Lower lobe of right lung (tissue), 2 donors: ENCODE measurements around the gene IGF1. TPM values are rescaled to one million over a fixed set of nuclear protein-coding genes. Genes with fewer than 3 reads are reported as not detected.

ENCODE experiments used
- ATAC-seq, 2 donors: fragments of 200-7000 bp; cut with Tn5 transposase; one replicate each; pipeline ENCODE4 v1.9.1; 2020 to 2022; ENCODE audit warnings: mild to moderate bottlenecking in 2 of 2, moderate library complexity in 2 of 2
- DNase-seq: peaks from one replicate; pipeline ENCODE4 v3.0.0-alpha.2; 2020
- H3K27ac ChIP-seq: fragments of 200-600 bp; one replicate; pipeline ENCODE4 v1.8.0; 2022
- H3K27me3 ChIP-seq: fragments of 200-600 bp; one replicate; pipeline ENCODE4 v1.8.0; 2022; ENCODE audit warnings: low read depth
- H3K36me3 ChIP-seq: fragments of 200-600 bp; one replicate; pipeline ENCODE4 v1.8.0; 2022; ENCODE audit warnings: mild to moderate bottlenecking
- H3K4me1 ChIP-seq: fragments of 200-600 bp; one replicate; pipeline ENCODE4 v1.8.0; 2022
- H3K4me3 ChIP-seq: fragments of 200-600 bp; one replicate; pipeline ENCODE4 v1.8.0; 2022; ENCODE audit warnings: mild to moderate bottlenecking
- H3K9me3 ChIP-seq: fragments of 200-600 bp; one replicate; pipeline ENCODE4 v1.8.0; 2022
- intact Hi-C: fragments of 100-400 bp; cut with DNase I; formaldehyde crosslinking; loops from one replicate; pipeline ENCODE4 v1.11.0; 2022
- total RNA-seq: library from RNA; stranded (reverse); fragmentation: NEBNext Ultra II Directional; extraction: Animal tissue kit (Norgen Biotek cat#: 25700); gene quantifications from one replicate; pipeline ENCODE4 v1.2.1, GENCODE V29; 2021
- TF ChIP-seq, protein P1 (sequence below): fragments of 200-600 bp; IDR thresholded peaks from one replicate; pipeline ENCODE4 v1.8.0; 2022; ENCODE audit warnings: antibody characterized with exemption, mild to moderate bottlenecking
- donor health status: DM: no; HTN: yes; CAD: no; lungs with severe emphysema.

IGF1 gene
- total RNA-seq, 1 donor from 2014 or later: 16.9 TPM

DNA sequence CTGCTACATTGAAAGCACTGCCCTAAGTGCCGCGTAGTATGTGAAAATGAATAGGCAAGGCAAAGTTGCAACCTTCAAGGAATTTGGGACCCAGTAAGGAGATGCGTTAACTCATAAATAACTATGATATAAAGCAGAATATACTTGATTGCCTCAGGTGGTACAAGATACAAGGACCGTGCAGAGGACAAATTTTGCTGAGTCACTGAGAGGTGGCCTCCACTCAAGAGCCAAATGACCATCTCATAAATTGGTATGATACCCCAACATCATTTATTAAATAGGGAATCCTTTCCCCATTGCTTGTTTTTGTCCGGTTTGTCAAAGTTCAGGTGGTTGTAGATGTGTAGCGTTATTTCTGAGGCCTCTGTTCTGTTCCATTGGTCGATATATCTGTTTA, 35.7 kb downstream of the IGF1 start:
- DNase-seq (no peak), ATAC-seq (no peak)
- Histone ChIP-seq H3K27me3 (no peaks in the 10 kb centered on the region), H3K36me3 (no peaks in the 10 kb centered on the region), H3K4me3 (no peak overlapping the region), H3K27ac (no peak overlapping the region), H3K4me1 (no peaks in the 10 kb centered on the region), H3K9me3 (no peaks in the 10 kb centered on the region)
- intact Hi-C loops: no loop called here
- TF ChIP-seq, protein P1, sequence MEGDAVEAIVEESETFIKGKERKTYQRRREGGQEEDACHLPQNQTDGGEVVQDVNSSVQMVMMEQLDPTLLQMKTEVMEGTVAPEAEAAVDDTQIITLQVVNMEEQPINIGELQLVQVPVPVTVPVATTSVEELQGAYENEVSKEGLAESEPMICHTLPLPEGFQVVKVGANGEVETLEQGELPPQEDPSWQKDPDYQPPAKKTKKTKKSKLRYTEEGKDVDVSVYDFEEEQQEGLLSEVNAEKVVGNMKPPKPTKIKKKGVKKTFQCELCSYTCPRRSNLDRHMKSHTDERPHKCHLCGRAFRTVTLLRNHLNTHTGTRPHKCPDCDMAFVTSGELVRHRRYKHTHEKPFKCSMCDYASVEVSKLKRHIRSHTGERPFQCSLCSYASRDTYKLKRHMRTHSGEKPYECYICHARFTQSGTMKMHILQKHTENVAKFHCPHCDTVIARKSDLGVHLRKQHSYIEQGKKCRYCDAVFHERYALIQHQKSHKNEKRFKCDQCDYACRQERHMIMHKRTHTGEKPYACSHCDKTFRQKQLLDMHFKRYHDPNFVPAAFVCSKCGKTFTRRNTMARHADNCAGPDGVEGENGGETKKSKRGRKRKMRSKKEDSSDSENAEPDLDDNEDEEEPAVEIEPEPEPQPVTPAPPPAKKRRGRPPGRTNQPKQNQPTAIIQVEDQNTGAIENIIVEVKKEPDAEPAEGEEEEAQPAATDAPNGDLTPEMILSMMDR: no peak

DNA sequence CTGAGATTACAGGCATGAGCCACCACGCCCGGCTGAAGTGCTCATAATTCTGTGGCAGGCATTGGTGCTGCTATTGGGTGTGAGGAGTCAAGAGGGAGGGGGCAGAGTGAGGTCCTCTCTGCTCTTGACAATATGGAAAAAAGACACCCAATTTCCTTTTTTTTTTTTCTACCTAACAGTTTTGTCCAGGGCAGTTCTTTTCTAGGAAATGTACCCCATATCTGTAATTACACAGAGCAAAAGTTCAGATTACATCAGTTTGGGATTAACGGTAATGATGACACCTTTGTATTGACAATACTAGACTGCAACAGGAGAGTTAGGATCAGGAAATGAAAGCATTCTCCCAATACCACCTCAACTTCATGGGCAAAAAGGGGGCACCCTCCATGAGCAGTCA, 36.3 kb downstream of the IGF1 start:
- Histone ChIP-seq H3K27me3 (no peaks in the 10 kb centered on the region), H3K9me3 (no peaks in the 10 kb centered on the region), H3K27ac (no peak overlapping the region), H3K4me1 (no peaks in the 10 kb centered on the region), H3K4me3 (no peak overlapping the region), H3K36me3 (no peaks in the 10 kb centered on the region)
- ATAC-seq (no peak), DNase-seq (no peak)
- TF ChIP-seq, protein P1: no peak
- intact Hi-C loops: no loop called here

DNA sequence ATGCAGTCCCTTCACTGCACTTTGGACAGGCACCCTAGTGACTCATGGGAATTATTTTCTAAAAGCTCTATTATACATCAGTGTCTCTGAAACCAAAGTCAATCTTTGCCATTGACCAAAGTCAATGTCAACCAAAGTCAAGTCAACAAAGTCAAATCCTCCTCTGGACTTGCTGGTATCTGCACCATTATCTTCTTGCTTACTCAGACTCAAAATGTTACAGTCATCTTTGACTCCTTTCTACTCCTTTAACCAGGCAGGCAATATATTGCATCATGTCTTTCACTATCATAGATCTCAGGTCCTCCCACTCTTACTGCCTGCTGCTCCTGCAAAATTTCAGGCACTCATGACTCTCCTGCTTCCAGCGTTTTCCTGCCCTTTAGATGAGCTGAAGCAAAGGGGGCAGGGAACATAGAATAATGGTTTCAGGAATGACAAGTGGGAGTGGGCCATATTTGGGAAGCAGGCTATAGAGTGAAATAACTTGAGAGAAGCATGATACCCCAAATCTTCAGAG, 39.2 kb downstream of the IGF1 start:
- Histone ChIP-seq H3K27me3 (no peaks in the 10 kb centered on the region), H3K36me3 (no peaks in the 10 kb centered on the region), H3K4me1 (no peaks in the 10 kb centered on the region), H3K27ac (no peak overlapping the region), H3K9me3 (no peaks in the 10 kb centered on the region), H3K4me3 (no peak overlapping the region)
- TF ChIP-seq, protein P1: no peak
- intact Hi-C loops: no loop called here
- DNase-seq (no peak), ATAC-seq (no peak)

DNA sequence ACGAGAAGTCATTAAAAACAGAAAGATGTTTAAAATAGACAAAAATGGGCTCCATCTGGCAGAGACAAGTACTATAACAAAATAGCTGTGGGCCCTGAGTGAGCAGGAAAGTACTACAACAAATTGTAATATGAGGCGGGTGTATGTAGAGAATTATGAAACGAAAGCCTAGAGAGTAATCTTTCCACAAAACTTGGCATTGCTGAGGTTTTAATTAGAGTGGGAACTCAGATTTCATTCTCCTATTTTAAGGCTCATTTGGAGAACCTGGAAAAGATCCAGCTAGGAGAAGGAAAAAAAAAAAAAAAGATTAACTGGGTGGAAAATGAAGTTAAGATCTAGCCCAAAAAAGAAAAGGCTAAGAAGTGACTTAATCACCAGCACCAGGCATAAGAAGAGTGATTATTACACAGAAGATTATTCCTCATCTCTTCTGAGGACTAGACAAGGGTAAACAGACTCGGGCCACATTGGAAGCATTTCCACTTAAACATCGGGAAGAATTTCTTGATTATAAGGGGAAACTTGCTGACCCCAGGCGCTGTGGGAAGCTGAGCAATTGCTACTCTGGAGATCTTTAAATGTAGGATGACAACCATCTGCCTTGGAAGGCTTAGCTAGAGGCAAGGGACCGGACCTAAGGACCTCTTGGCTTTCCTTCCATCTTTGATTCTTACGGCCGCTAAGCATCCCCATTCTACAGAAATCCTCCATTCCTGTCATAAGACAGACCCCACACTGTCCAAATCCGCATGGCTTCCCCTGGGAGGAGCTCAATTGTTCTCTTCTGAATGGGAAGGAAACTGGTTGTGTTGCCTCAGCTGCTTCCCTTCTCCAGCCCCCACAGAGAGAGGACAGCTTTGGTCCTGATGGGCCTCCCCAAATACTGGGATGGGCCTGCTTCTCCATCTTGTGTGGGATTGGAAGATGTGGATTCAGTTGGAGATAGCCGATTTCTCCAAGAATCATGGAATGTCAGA, 40.6 kb downstream of the IGF1 start:
- intact Hi-C loops: no loop called here
- TF ChIP-seq, protein P1: no peak
- Histone ChIP-seq H3K4me1 (no peaks in the 10 kb centered on the region), H3K27ac (no peak overlapping the region), H3K36me3 (no peaks in the 10 kb centered on the region), H3K27me3 (no peaks in the 10 kb centered on the region), H3K9me3 (no peaks in the 10 kb centered on the region), H3K4me3 (no peak overlapping the region)
- ATAC-seq: no peak
- DNase-seq: no peak

DNA sequence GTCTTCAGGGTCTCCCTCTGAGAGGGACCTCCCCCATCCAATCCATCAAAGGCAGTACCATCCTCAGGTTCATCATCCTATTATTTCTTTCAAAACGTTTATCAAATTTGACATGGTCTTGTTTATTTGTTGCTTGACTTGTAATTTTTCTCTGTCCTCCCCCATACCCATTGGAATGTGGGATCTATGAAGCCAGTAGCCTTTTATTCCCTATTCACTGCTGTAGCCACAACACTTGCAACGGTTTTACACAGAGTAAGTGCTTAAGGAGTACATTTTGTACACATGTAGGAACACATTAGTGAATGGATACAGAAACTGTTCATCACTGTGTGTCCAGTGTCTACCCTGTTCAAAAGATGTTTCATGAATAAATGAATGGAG, 41.5 kb downstream of the IGF1 start:
- intact Hi-C loops: no loop called here
- no peaks in the 10 kb centered on the region for H3K27me3 ChIP-seq
- ATAC-seq: no peak
- H3K36me3 ChIP-seq: no peaks in the 10 kb centered on the region
- no peak overlapping the region for H3K27ac ChIP-seq
- DNase-seq: no peak
- no peaks in the 10 kb centered on the region for H3K9me3 ChIP-seq
- TF ChIP-seq, protein P1: no peak
- H3K4me1 ChIP-seq: no peaks in the 10 kb centered on the region
- H3K4me3 ChIP-seq: no peak overlapping the region
